HEK293T (cell line): ENCODE data around the gene NOL4L.

Source experiments
- ARNT ChIP-seq: fragments of 450-650 bp; IDR thresholded peaks from 2 replicates; pipeline ENCODE4 v1.6.1; 2017; ENCODE audit warnings: mild to moderate bottlenecking
- BHLHE40 ChIP-seq: fragments of 450-650 bp; IDR thresholded peaks from 2 replicates; pipeline ENCODE4 v1.6.1; 2016; ENCODE audit warnings: mild to moderate bottlenecking, moderate library complexity, borderline replicate concordance
- FOXA1 ChIP-seq: fragments of 450-650 bp; IDR thresholded peaks from 2 replicates; pipeline ENCODE4 v1.6.1; 2016; ENCODE audit warnings: mild to moderate bottlenecking
- FOXK2 ChIP-seq: fragments of 450-650 bp; IDR thresholded peaks from 2 replicates; pipeline ENCODE4 v1.6.1; 2016; ENCODE audit warnings: mild to moderate bottlenecking
- FOXM1 ChIP-seq: fragments of 450-650 bp; IDR thresholded peaks from 2 replicates; pipeline ENCODE4 v1.6.1; 2017; ENCODE audit warnings: mild to moderate bottlenecking, borderline replicate concordance
- NFRKB ChIP-seq: fragments of 450-650 bp; IDR thresholded peaks from 2 replicates; pipeline ENCODE4 v1.6.1; 2016; ENCODE audit warnings: mild to moderate bottlenecking, moderate library complexity
- SP1 ChIP-seq: fragments of 450-650 bp; IDR thresholded peaks from 2 replicates; pipeline ENCODE4 v1.6.1; 2017
- SUZ12 ChIP-seq: fragments of 450-650 bp; IDR thresholded peaks from 2 replicates; pipeline ENCODE4 v1.6.1; 2016; ENCODE audit warnings: mild to moderate bottlenecking
- TARDBP ChIP-seq: fragments of 450-650 bp; IDR thresholded peaks from 2 replicates; pipeline ENCODE4 v1.6.1; 2016
- ZNF384 ChIP-seq: fragments of 450-650 bp; IDR thresholded peaks from 2 replicates; pipeline ENCODE4 v1.6.1; 2016

GRCh38 chr20:32578840-32579390, 6.2 kb downstream of the NOL4L start:
- TF ChIP-seq NFRKB (no peak), ZNF384 (no peak), FOXA1 (no peak), TARDBP (no peak), FOXM1 (no peak), FOXK2 (no peak), ARNT (no peak), SUZ12 (no peak), BHLHE40 (no peak), SP1 (no peak)
